ENCODE measurements around the gene EIF4A3. TPM values are rescaled to one million over a fixed set of nuclear protein-coding genes. Genes with fewer than 3 reads are reported as not detected.

EIF4A3 gene
- total RNA-seq, 2 donors from 2014 or later: 16.8 to 40.7 TPM

- Histone ChIP-seq H3K4me1 (no peaks in the 10 kb centered on the region), H3K27ac (no peak overlapping the region), H3K27me3 (no peaks in the 10 kb centered on the region), H3K4me3 (no peak overlapping the region), H3K9me3 (no peaks in the 10 kb centered on the region), H3K36me3 (replicated peaks in 1 of 2; ENCODE audit: insufficient read depth in 1 of 2, low read depth in 2 of 2) (peaks cover 16 to 61% of the 10 kb centered on the region in 2 donors)
- intact Hi-C loops (cut with DNase I): no loop called here
- WGBS, 2 donors: 86 to 87% methylated on average over 16 to 18 of the region's 18 CpGs
- TF ChIP-seq CTCF (IDR thresholded peaks at IDR 0.05): no peak
- TF ChIP-seq POLR2A (IDR thresholded peaks at IDR 0.05): no peak
- ATAC-seq: no peak
- no peak for DNase-seq
Observed at GRCh38 chr17:80138856-80139426, 8.0 kb downstream of the EIF4A3 start.

DNA sequence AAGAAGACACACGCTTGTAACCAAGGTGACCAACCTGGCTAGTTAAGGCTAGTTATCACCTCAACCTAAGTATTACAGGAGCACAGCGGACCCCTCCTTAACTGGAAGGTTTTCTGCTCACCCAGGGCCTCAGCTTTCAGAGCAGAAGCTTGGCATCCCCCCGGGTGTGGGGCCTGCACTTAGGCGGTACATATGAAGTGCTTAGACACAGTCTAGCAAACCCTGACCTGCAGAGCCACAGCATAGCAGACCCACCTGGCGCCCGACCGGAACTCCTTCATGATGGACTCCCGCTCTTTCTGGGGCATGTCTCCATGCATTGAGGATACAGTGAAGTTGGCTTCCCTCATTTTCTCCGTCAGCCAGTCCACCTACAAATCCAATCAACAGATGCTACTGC lies 9.8 kb downstream of the EIF4A3 start:
- no peak for DNase-seq

GRCh38 chr17:80133626-80133970 lies 13.3 kb downstream of the EIF4A3 start:
- peaks cover 16% of the 10 kb centered on the region for H3K4me1 ChIP-seq
- DNase-seq: no peak
- H3K27me3 ChIP-seq: no peaks in the 10 kb centered on the region
- H3K4me3 ChIP-seq: no peak overlapping the region
- intact Hi-C loops (cut with DNase I): no loop called here
- no peak overlapping the region for H3K27ac ChIP-seq
- ATAC-seq: no peak
- WGBS, 2 donors: 90 to 96% methylated on average over 3 to 6 of the region's 6 CpGs
- TF ChIP-seq CTCF (IDR thresholded peaks at IDR 0.05) (no peak), POLR2A (IDR thresholded peaks at IDR 0.05) (no peak)
- H3K9me3 ChIP-seq: no peaks in the 10 kb centered on the region
- H3K36me3 ChIP-seq (replicated peaks in 1 of 2; ENCODE audit: insufficient read depth in 1 of 2, low read depth in 2 of 2): peaks cover 12 to 39% of the 10 kb centered on the region in 2 donors

More for the DNA sequence above, 9.8 kb downstream of the EIF4A3 start:
- no peaks in the 10 kb centered on the region for H3K27me3 ChIP-seq
- intact Hi-C loops (cut with DNase I): no loop called here
- WGBS, 2 donors: 90 to 94% methylated on average over 9 of the region's 9 CpGs
- no peak for TF ChIP-seq CTCF (IDR thresholded peaks at IDR 0.05)
- TF ChIP-seq POLR2A (IDR thresholded peaks at IDR 0.05): no peak
- H3K36me3 ChIP-seq (replicated peaks in 1 of 2; ENCODE audit: insufficient read depth in 1 of 2, low read depth in 2 of 2): peaks cover 16 to 56% of the 10 kb centered on the region in 2 donors
- no peak overlapping the region for H3K4me3 ChIP-seq
- H3K4me1 ChIP-seq: no peaks in the 10 kb centered on the region
- no peak overlapping the region for H3K27ac ChIP-seq
- H3K9me3 ChIP-seq: no peaks in the 10 kb centered on the region
- no peak for ATAC-seq

DNA sequence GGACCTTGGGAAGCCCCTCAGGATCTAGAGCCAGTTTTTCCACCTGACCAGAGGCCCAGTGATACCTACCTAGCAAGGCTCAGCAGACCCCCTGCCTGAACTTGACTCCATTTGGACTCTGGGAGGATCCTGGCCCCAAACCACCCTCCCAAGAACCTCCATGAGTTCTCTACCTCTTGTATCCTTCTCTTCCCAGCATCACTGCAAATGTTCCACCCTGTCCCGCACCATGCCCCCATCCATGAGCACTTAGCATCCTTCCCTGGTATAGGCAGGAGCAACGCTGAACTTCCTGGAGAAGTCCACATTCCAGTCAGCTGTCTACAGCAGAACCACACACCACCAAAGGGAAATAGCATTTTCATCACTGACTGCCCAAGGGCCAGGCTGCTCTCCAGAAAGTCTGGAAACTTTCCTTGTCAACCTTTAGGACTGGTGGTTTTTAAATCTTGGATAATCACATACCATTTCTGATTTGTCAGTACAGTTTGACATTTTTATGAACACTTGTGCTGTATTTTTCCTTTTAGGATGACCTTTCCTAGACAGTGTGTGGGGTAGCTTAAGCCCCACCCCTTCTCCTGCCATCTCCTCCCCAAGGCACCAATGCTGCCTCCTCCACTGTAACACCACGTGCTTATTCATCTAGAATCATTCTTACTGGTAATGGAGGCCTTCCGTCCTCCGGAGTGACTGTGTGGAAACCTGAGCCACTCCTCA lies 13.9 kb downstream of the EIF4A3 start:
- intact Hi-C loops (cut with DNase I): no loop called here
- H3K9me3 ChIP-seq: no peaks in the 10 kb centered on the region
- H3K4me1 ChIP-seq: peaks cover 16% of the 10 kb centered on the region
- H3K27ac ChIP-seq: no peak overlapping the region
- no peaks in the 10 kb centered on the region for H3K27me3 ChIP-seq
- DNase-seq (no peak), ATAC-seq (no peak)
- TF ChIP-seq POLR2A (IDR thresholded peaks at IDR 0.05) (no peak), CTCF (IDR thresholded peaks at IDR 0.05) (no peak)
- WGBS, 2 donors: 91 to 94% methylated on average over 5 of the region's 5 CpGs
- no peak overlapping the region for H3K4me3 ChIP-seq
- peaks cover 10 to 34% of the 10 kb centered on the region in 2 donors for H3K36me3 ChIP-seq (replicated peaks in 1 of 2; ENCODE audit: insufficient read depth in 1 of 2, low read depth in 2 of 2)

DNA sequence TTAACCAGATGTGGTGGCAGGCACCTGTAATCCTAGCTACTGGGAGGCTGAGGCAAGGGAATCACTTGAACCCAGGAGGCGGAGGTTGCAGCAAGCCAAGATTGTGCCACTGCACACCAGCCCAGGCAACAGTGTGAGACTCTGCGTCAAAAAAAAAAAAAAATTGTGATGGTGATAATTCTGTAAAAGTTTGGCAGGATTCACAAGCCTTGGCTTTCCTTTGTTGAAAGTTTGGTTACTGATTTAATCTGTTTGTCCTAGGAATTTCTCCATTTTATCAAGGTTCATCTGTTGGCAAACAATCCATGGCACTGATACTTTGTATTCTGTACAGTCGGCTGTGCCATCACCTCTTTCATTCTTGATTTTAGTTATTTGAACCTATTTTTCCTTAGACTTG lies 15.9 kb downstream of the EIF4A3 start:
- ATAC-seq (no peak), DNase-seq (no peak)
- intact Hi-C loops (cut with DNase I): no loop called here
- TF ChIP-seq POLR2A (IDR thresholded peaks at IDR 0.05) (no peak), CTCF (IDR thresholded peaks at IDR 0.05) (no peak)
- peaks cover 16% of the 10 kb centered on the region for H3K4me1 ChIP-seq
- no peak overlapping the region for H3K4me3 ChIP-seq
- WGBS, 2 donors: 22 to 29% methylated on average over 3 of the region's 3 CpGs
- H3K9me3 ChIP-seq: no peaks in the 10 kb centered on the region
- peaks cover 8 to 16% of the 10 kb centered on the region in 2 donors for H3K36me3 ChIP-seq (replicated peaks in 1 of 2; ENCODE audit: insufficient read depth in 1 of 2, low read depth in 2 of 2)
- no peaks in the 10 kb centered on the region for H3K27me3 ChIP-seq
- H3K27ac ChIP-seq: peak overlapping the region in 1 of 4 donors; percentile 17

All from body of pancreas (tissue), 4 donors.